ENCODE results near the gene IL33.

DNA sequence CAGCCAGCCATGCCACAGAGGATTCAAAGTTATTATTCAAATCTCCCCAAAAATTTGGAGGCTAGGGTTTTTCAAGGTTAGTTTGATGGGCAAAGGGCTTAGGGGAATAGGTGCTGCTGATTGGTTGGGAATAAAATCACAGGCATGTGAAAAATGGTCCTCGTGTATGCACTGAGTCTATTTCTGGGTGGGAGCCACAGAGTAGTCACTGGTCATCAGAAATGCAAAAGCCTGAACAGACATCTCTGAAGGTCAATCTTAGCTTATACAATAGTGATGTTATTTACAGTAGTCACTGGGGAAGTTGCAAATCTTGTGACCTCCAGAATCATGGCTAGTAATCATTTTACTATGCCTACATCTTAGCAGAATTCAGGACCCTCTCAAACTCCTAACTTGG lies 1.3 kb downstream of the IL33 start:
- TF ChIP-seq CTCF (conservative IDR thresholded peaks at IDR 0.05 in 1 of 2, IDR thresholded peaks at IDR 0.05 in 1 of 2; ENCODE audit: low read depth in 1 of 2, low read length in 2 of 2) (no peak), EZH2 (IDR thresholded peaks at IDR 0.05; ENCODE audit: low read length, missing control alignments) (no peak)

Data from fibroblast of lung (primary cell).